Measurements from ENCODE around the gene SPACDR. TPM values are rescaled to one million over a fixed set of nuclear protein-coding genes. Genes with fewer than 3 reads are reported as not detected.

The SPACDR gene
- total RNA-seq, 1 donor, result 0.27 TPM

GRCh38 chr7:100427762-100428198, 36.3 kb downstream of the SPACDR start:
- H3K4me3 ChIP-seq (ENCODE audit: low read depth, low read length), result peak overlapping the region; percentile 83
- no peak for TF ChIP-seq CTCF (IDR thresholded peaks at IDR 0.05; ENCODE audit: insufficient read depth, low read length)
- DNase-seq (ENCODE audit: low read depth), result no peak

- DNase-seq (ENCODE audit: low read depth), result no peak
- no peak overlapping the region for H3K4me3 ChIP-seq (ENCODE audit: low read depth, low read length)
- no peak for TF ChIP-seq CTCF (IDR thresholded peaks at IDR 0.05; ENCODE audit: insufficient read depth, low read length)
Observed at GRCh38 chr7:100426516-100426915, 37.5 kb downstream of the SPACDR start.

GRCh38 chr7:100425347-100425746, 38.7 kb downstream of the SPACDR start:
- H3K4me3 ChIP-seq (ENCODE audit: low read depth, low read length), result no peak overlapping the region
- no peak for TF ChIP-seq CTCF (IDR thresholded peaks at IDR 0.05; ENCODE audit: insufficient read depth, low read length)
- no peak for DNase-seq (ENCODE audit: low read depth)

GRCh38 chr7:100423315-100423714, 40.7 kb downstream of the SPACDR start:
- TF ChIP-seq CTCF (IDR thresholded peaks at IDR 0.05; ENCODE audit: insufficient read depth, low read length), result no peak
- no peak overlapping the region for H3K4me3 ChIP-seq (ENCODE audit: low read depth, low read length)
- DNase-seq (ENCODE audit: low read depth), result no peak

GRCh38 chr7:100419660-100420226, 44.3 kb downstream of the SPACDR start:
- DNase-seq (ENCODE audit: low read depth), result no peak
- H3K4me3 ChIP-seq (ENCODE audit: low read depth, low read length), result no peak overlapping the region
- no peak for TF ChIP-seq CTCF (IDR thresholded peaks at IDR 0.05; ENCODE audit: insufficient read depth, low read length)

GRCh38 chr7:100418930-100419659, 45.0 kb downstream of the SPACDR start:
- H3K4me3 ChIP-seq (ENCODE audit: low read depth, low read length), result no peak overlapping the region
- no peak for DNase-seq (ENCODE audit: low read depth)
- peak; percentile 25 for TF ChIP-seq CTCF (IDR thresholded peaks at IDR 0.05; ENCODE audit: insufficient read depth, low read length)

Data from fibroblast of the aortic adventitia (primary cell).